ENCODE data around the gene ATP8B4. TPM values are rescaled to one million over a fixed set of nuclear protein-coding genes. Genes with fewer than 3 reads are reported as not detected.

Gene ATP8B4
- total and polyA plus RNA-seq, 2 donors = 3.5 to 8.3 TPM

DNA sequence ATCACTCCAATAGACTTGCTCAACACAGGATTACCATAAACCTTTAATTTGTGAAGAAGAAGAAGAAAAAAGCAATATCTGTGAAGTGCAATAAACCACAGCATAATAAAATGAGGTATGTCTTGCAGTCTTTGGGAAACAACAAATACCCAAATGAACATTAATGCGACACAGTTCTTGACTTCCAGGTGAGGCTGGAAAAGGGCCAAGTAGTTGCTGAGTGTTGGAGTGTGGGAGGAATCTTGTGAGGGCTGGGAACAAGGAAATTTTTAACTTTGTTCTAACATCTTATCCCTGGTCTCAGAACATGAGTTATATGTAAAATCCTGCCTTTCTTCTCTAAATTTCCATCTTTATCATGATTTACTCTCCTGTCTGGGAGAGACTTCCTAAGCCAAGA lies 291.7 kb downstream of the ATP8B4 start:
- Histone ChIP-seq H3K4me1 (ENCODE audit: control insufficient read depth in 2 of 2, insufficient read depth in 2 of 2, low read length in 2 of 2) (no peaks in the 10 kb centered on the region), H3K36me3 (ENCODE audit: control insufficient read depth in 2 of 2, insufficient read depth in 2 of 2, low read length in 1 of 2) (no peaks in the 10 kb centered on the region), H3K4me3 (ENCODE audit: low read length in 2 of 2) (no peak overlapping the region), H3K27me3 (ENCODE audit: control insufficient read depth in 2 of 2, insufficient read depth in 1 of 2, low read length in 1 of 2) (no peaks in the 10 kb centered on the region), H3K27ac (ENCODE audit: low read depth in 1 of 2, low read length in 1 of 2) (no peak overlapping the region), H3K9me3 (ENCODE audit: control insufficient read depth in 2 of 2, insufficient read depth in 1 of 2, low read length in 1 of 2) (no peaks in the 10 kb centered on the region)
- no peak for DNase-seq (ENCODE audit: low read depth in 6 of 9, low spot score in 9 of 9)
- 98% methylated on average over 1 of the region's 1 CpG for WGBS

DNA sequence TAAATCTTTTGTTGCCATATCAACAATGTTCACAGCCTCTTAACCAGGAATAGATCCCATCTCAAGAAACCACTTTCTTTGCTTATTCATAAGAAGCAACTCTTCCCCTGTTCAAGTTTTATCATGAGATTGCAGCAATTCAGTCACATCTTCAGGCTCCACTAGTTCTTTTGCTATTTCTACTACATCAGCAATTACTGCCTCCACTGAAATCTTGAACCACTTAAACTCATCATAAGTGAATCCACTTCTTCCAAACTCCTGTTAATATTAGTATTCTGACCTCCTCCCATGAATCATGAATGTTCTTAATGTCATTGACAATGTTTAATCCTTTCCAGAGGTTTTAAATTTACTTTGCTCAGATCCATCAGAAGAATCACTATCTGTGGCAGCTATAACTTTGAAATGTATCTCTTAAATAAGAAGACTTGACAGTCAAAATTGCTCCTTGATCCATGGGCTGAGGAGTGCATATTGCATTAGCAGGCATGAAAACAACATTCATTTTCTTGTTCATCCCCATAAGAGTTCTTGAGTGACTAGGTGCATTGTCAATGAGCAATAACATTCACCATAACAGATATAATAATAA lies 292.3 kb downstream of the ATP8B4 start:
- Histone ChIP-seq H3K9me3 (ENCODE audit: control insufficient read depth in 2 of 2, insufficient read depth in 1 of 2, low read length in 1 of 2) (no peaks in the 10 kb centered on the region), H3K4me1 (ENCODE audit: control insufficient read depth in 2 of 2, insufficient read depth in 2 of 2, low read length in 2 of 2) (no peaks in the 10 kb centered on the region), H3K4me3 (ENCODE audit: low read length in 2 of 2) (no peak overlapping the region), H3K36me3 (ENCODE audit: control insufficient read depth in 2 of 2, insufficient read depth in 2 of 2, low read length in 1 of 2) (no peaks in the 10 kb centered on the region), H3K27me3 (ENCODE audit: control insufficient read depth in 2 of 2, insufficient read depth in 1 of 2, low read length in 1 of 2) (no peaks in the 10 kb centered on the region), H3K27ac (ENCODE audit: low read depth in 1 of 2, low read length in 1 of 2) (no peak overlapping the region)
- no peak for DNase-seq (ENCODE audit: low read depth in 6 of 9, low spot score in 9 of 9)

DNA sequence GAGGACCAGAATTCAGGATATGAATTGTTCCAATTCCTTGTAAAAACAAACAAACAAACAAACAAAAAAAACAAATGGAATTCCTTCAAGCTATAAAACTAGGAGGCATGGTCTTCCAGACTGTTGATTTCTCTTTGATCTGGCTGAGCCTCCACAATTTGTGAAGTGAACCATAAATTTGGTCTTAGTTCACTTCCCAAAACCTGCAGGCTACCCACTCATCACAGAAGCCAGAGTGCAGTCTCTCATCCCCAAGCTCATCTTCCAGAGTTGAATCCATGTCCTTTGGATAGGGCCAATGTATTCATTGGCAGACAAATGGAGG lies 294.3 kb downstream of the ATP8B4 start:
- H3K27ac ChIP-seq (ENCODE audit: low read depth in 1 of 2, low read length in 1 of 2) = no peak overlapping the region
- H3K27me3 ChIP-seq (ENCODE audit: control insufficient read depth in 2 of 2, insufficient read depth in 1 of 2, low read length in 1 of 2) = no peaks in the 10 kb centered on the region
- H3K4me1 ChIP-seq (ENCODE audit: control insufficient read depth in 2 of 2, insufficient read depth in 2 of 2, low read length in 2 of 2) = no peaks in the 10 kb centered on the region
- H3K4me3 ChIP-seq (ENCODE audit: low read length in 2 of 2) = no peak overlapping the region
- H3K36me3 ChIP-seq (ENCODE audit: control insufficient read depth in 2 of 2, insufficient read depth in 2 of 2, low read length in 1 of 2) = no peaks in the 10 kb centered on the region
- DNase-seq (ENCODE audit: low read depth in 6 of 9, low spot score in 9 of 9) = no peak
- no peaks in the 10 kb centered on the region for H3K9me3 ChIP-seq (ENCODE audit: control insufficient read depth in 2 of 2, insufficient read depth in 1 of 2, low read length in 1 of 2)

DNA sequence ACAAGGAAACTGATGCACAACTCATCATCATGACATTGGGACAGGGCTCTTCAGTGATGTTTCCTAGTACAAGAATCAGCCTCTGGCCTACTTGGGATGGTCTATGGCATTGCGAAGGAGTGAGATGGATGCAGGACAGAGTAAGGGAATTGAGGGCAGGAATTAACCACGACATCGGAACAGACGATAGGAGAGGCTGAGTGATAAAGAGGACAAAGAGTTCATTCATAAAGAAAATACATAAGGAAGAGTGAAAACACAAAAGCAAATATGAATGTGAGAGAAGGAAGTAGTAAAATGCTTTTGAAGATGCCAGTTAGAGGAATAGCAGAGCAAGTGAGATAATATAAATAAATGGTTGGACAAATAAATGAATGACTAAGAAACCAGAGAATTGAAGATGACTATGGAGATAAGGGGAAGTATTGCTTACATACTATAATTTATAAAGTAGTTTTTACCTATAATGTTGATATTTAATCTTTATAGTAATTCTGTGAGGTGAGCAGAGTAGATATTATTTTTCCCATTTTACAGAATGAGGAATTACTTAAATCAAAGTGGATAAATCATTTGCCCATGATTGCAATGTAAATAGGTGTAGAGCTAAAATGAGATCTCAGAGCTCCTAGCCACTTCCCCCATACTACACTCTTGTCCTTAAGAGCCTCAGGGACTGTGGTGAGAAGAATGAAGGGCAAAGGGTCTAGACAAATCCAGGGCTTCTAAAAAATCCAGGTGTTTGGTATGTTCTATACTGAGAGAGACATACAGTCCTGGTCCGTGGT lies 294.9 kb downstream of the ATP8B4 start:
- Histone ChIP-seq H3K4me3 (ENCODE audit: low read length in 2 of 2) (no peak overlapping the region), H3K27ac (ENCODE audit: low read depth in 1 of 2, low read length in 1 of 2) (no peak overlapping the region), H3K36me3 (ENCODE audit: control insufficient read depth in 2 of 2, insufficient read depth in 2 of 2, low read length in 1 of 2) (no peaks in the 10 kb centered on the region), H3K4me1 (ENCODE audit: control insufficient read depth in 2 of 2, insufficient read depth in 2 of 2, low read length in 2 of 2) (no peaks in the 10 kb centered on the region), H3K9me3 (ENCODE audit: control insufficient read depth in 2 of 2, insufficient read depth in 1 of 2, low read length in 1 of 2) (no peaks in the 10 kb centered on the region), H3K27me3 (ENCODE audit: control insufficient read depth in 2 of 2, insufficient read depth in 1 of 2, low read length in 1 of 2) (no peaks in the 10 kb centered on the region)
- 96% methylated on average over 5 of the region's 5 CpGs for WGBS
- DNase-seq (ENCODE audit: low read depth in 6 of 9, low spot score in 9 of 9) = no peak

DNA sequence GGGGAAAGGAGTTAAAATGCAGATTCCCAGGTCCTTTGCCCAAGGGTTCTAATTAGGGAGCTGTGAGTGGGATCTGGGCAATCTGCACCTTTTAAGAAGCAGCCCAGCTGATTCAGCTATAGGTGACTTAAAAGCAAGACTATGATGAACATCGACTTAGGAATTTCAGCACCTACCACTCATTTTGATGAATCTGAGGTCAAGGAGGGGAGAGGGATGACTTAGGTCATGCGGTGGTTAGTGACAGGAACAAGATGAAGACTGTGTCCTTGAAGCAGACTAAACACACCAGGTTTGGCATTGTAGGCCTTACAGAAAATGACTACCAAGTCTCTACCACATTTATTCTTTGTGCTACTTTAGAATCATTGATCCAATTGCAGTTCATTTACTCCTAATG lies 301.9 kb downstream of the ATP8B4 start:
- DNase-seq (ENCODE audit: low read depth in 6 of 9, low spot score in 9 of 9) = no peak
- no peaks in the 10 kb centered on the region for H3K9me3 ChIP-seq (ENCODE audit: control insufficient read depth in 2 of 2, insufficient read depth in 1 of 2, low read length in 1 of 2)
- 94% methylated on average over 2 of the region's 2 CpGs for WGBS
- H3K4me3 ChIP-seq (ENCODE audit: low read length in 2 of 2) = no peak overlapping the region
- no peaks in the 10 kb centered on the region for H3K27me3 ChIP-seq (ENCODE audit: control insufficient read depth in 2 of 2, insufficient read depth in 1 of 2, low read length in 1 of 2)
- H3K27ac ChIP-seq (ENCODE audit: low read depth in 1 of 2, low read length in 1 of 2) = no peak overlapping the region
- H3K4me1 ChIP-seq (ENCODE audit: control insufficient read depth in 2 of 2, insufficient read depth in 2 of 2, low read length in 2 of 2) = peaks cover 0 to 2% of the 10 kb centered on the region in 2 donors
- no peaks in the 10 kb centered on the region for H3K36me3 ChIP-seq (ENCODE audit: control insufficient read depth in 2 of 2, insufficient read depth in 2 of 2, low read length in 1 of 2)

DNA sequence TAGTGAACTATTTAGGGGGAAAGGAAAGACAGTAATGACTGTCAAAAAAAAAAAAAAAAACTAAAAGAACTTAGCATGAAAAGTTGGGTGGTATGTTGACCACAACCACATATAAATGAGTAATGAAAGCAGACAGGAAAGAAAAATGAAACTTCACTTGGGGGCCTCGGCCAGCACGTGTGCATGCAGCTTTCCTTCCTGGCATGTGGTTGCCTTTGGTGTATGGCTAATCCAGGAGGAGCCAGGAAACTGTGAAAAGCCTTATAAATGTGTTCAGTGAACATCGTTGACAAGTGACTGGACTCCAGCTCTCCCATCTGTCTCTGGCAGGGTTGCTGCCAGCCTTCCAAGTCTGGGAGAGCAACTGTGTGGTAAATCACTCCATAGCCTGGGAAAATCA lies 303.1 kb downstream of the ATP8B4 start:
- H3K36me3 ChIP-seq (ENCODE audit: control insufficient read depth in 2 of 2, insufficient read depth in 2 of 2, low read length in 1 of 2) = no peaks in the 10 kb centered on the region
- H3K27me3 ChIP-seq (ENCODE audit: control insufficient read depth in 2 of 2, insufficient read depth in 1 of 2, low read length in 1 of 2) = no peaks in the 10 kb centered on the region
- no peak overlapping the region for H3K27ac ChIP-seq (ENCODE audit: low read depth in 1 of 2, low read length in 1 of 2)
- no peak overlapping the region for H3K4me3 ChIP-seq (ENCODE audit: low read length in 2 of 2)
- 4% methylated on average over 3 of the region's 3 CpGs for WGBS
- H3K9me3 ChIP-seq (ENCODE audit: control insufficient read depth in 2 of 2, insufficient read depth in 1 of 2, low read length in 1 of 2) = no peaks in the 10 kb centered on the region
- H3K4me1 ChIP-seq (ENCODE audit: control insufficient read depth in 2 of 2, insufficient read depth in 2 of 2, low read length in 2 of 2) = peaks cover 0 to 2% of the 10 kb centered on the region in 2 donors
- no peak for DNase-seq (ENCODE audit: low read depth in 6 of 9, low spot score in 9 of 9)

DNA sequence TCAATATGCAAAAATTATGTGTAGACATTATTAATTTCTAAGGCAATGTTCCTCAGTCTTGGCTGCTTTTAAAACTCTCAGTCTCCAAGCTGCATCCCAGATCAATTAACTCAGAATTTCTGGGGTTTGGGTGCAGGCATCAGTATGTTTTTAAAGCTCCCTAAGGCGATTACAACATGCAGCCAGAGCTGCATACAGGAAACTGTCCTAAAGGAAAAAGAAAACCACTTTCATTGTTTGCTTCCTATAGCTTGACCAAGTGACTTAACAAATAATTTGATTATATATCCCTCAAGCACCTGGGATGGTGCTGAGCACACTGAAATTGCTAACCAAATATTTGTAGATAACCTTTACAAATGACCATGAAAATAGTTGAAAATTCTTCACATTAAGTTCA lies 303.5 kb downstream of the ATP8B4 start:
- H3K4me3 ChIP-seq (ENCODE audit: low read length in 2 of 2) = no peak overlapping the region
- WGBS = 47% methylated on average over 1 of the region's 1 CpG

DNA sequence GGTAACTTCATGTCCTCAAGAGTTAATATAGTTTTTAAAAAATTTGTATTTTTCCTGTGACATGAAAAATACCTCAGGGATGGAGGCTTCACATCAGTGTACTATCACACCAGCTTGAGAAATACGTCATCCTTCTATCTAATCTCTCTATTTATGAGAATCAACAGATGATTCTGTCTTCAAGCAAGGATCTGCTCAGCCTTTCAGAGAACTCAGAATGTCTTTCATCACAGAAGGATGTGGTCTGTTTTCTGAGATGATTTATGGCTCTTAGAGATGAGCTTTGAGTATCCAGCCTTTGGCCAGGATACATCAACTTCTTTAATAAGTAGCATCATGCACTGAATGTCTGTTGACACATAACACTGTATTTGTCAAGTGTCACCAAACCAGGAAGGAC lies 304.3 kb downstream of the ATP8B4 start:
- H3K4me1 ChIP-seq (ENCODE audit: control insufficient read depth in 2 of 2, insufficient read depth in 2 of 2, low read length in 2 of 2) = peaks cover 0 to 2% of the 10 kb centered on the region in 2 donors
- no peaks in the 10 kb centered on the region for H3K9me3 ChIP-seq (ENCODE audit: control insufficient read depth in 2 of 2, insufficient read depth in 1 of 2, low read length in 1 of 2)
- 94% methylated on average over 1 of the region's 1 CpG for WGBS
- no peaks in the 10 kb centered on the region for H3K27me3 ChIP-seq (ENCODE audit: control insufficient read depth in 2 of 2, insufficient read depth in 1 of 2, low read length in 1 of 2)
- no peak overlapping the region for H3K4me3 ChIP-seq (ENCODE audit: low read length in 2 of 2)
- no peak for DNase-seq (ENCODE audit: low read depth in 6 of 9, low spot score in 9 of 9)
- H3K27ac ChIP-seq (ENCODE audit: low read depth in 1 of 2, low read length in 1 of 2) = no peak overlapping the region
- H3K36me3 ChIP-seq (ENCODE audit: control insufficient read depth in 2 of 2, insufficient read depth in 2 of 2, low read length in 1 of 2) = no peaks in the 10 kb centered on the region

More for the DNA sequence above, 303.5 kb downstream of the ATP8B4 start:
- Histone ChIP-seq H3K27ac (ENCODE audit: low read depth in 1 of 2, low read length in 1 of 2) (no peak overlapping the region), H3K36me3 (ENCODE audit: control insufficient read depth in 2 of 2, insufficient read depth in 2 of 2, low read length in 1 of 2) (no peaks in the 10 kb centered on the region), H3K27me3 (ENCODE audit: control insufficient read depth in 2 of 2, insufficient read depth in 1 of 2, low read length in 1 of 2) (no peaks in the 10 kb centered on the region), H3K4me1 (ENCODE audit: control insufficient read depth in 2 of 2, insufficient read depth in 2 of 2, low read length in 2 of 2) (peaks cover 0 to 2% of the 10 kb centered on the region in 2 donors), H3K9me3 (ENCODE audit: control insufficient read depth in 2 of 2, insufficient read depth in 1 of 2, low read length in 1 of 2) (no peaks in the 10 kb centered on the region)
- no peak for DNase-seq (ENCODE audit: low read depth in 6 of 9, low spot score in 9 of 9)

DNA sequence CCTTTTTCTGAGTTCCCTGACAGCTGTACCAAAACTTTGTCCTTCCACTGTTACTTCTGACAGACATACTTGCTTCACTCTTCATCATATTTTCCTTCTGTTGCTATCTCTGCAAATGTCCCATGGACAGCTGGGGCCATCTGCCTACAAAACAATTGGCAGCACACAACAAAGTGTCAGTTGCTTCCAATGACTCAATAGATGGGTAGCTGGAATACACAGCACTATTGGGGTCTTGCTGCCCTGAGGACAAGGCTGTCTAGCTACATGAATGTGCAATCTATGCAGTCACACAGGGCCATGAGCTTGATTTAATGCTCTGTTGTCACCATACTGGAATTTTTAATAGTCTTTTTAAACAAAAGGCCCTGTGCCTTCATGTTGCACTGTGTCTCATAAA lies 305.4 kb downstream of the ATP8B4 start:
- H3K9me3 ChIP-seq (ENCODE audit: control insufficient read depth in 2 of 2, insufficient read depth in 1 of 2, low read length in 1 of 2) = no peaks in the 10 kb centered on the region
- H3K27ac ChIP-seq (ENCODE audit: low read depth in 1 of 2, low read length in 1 of 2) = no peak overlapping the region
- no peak for DNase-seq (ENCODE audit: low read depth in 6 of 9, low spot score in 9 of 9)
- peaks cover 0 to 2% of the 10 kb centered on the region in 2 donors for H3K4me1 ChIP-seq (ENCODE audit: control insufficient read depth in 2 of 2, insufficient read depth in 2 of 2, low read length in 2 of 2)
- no peaks in the 10 kb centered on the region for H3K27me3 ChIP-seq (ENCODE audit: control insufficient read depth in 2 of 2, insufficient read depth in 1 of 2, low read length in 1 of 2)
- no peak overlapping the region for H3K4me3 ChIP-seq (ENCODE audit: low read length in 2 of 2)
- H3K36me3 ChIP-seq (ENCODE audit: control insufficient read depth in 2 of 2, insufficient read depth in 2 of 2, low read length in 1 of 2) = no peaks in the 10 kb centered on the region
